Suprapubic skin (tissue), 3 donors: ENCODE results near the gene MARCHF11.

Source experiments
- POLR2A ChIP-seq, 2 donors: fragments of 450-650 bp; IDR thresholded peaks; one replicate each; pipeline ENCODE4 v1.6.1; 2017; ENCODE audit warnings: antibody characterized with exemption in 2 of 2, mild to moderate bottlenecking in 2 of 2, moderate library complexity in 2 of 2
- TF ChIP-seq, protein P1 (sequence below), 2 donors: fragments of 200-600 bp in 1 of 2; fragments of 450-650 bp in 1 of 2; sonication (generic) in 1 of 2; IDR thresholded peaks; one replicate each; pipeline ENCODE4 v1.5.1; 2016 to 2019; ENCODE audit warnings: antibody characterized with exemption in 2 of 2, mild to moderate bottlenecking in 1 of 2, moderate library complexity in 1 of 2

DNA sequence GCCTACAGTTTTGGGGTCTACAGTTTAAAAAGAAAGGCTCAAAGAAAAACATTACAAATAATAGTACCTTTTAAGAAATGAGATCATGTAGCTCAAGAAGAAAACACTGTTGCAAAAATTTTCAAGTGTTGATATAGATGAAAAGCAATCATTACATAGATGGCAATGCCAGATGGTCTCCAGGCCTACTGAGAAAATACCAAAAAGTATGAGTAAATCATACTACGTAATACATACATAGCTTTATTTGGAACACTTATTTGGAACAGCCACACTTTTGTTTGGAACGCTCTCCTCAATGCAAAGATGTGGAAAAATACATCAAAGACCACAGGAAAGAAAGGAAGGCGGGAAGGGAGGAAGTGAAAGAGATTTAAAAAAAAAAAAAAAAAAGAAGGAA lies 44.1 kb downstream of the MARCHF11 start:
- TF ChIP-seq, protein P1, sequence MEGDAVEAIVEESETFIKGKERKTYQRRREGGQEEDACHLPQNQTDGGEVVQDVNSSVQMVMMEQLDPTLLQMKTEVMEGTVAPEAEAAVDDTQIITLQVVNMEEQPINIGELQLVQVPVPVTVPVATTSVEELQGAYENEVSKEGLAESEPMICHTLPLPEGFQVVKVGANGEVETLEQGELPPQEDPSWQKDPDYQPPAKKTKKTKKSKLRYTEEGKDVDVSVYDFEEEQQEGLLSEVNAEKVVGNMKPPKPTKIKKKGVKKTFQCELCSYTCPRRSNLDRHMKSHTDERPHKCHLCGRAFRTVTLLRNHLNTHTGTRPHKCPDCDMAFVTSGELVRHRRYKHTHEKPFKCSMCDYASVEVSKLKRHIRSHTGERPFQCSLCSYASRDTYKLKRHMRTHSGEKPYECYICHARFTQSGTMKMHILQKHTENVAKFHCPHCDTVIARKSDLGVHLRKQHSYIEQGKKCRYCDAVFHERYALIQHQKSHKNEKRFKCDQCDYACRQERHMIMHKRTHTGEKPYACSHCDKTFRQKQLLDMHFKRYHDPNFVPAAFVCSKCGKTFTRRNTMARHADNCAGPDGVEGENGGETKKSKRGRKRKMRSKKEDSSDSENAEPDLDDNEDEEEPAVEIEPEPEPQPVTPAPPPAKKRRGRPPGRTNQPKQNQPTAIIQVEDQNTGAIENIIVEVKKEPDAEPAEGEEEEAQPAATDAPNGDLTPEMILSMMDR (IDR thresholded peaks at IDR 0.05): no peak
- no peak for TF ChIP-seq POLR2A (IDR thresholded peaks at IDR 0.05)
